Suppressor macrophage (primary cell): ENCODE results near the gene PABPN1L.

Experiments used
- DNase-seq, 4 experiments: peaks; one replicate each; pipeline ENCODE4 v3.0.0-alpha.2; 2020 to 2022

The PABPN1L gene

GRCh38 chr16:88883117-88883895, 16.8 kb upstream of the PABPN1L start:
- no peak for DNase-seq

- peak in 1 of 4 experiments; percentile 8 for DNase-seq
Observed at GRCh38 chr16:88882358-88883030, 16.0 kb upstream of the PABPN1L start.

GRCh38 chr16:88881675-88882357, 15.4 kb upstream of the PABPN1L start:
- DNase-seq, result no peak

- no peak for DNase-seq
Observed at GRCh38 chr16:88881007-88881615, 14.7 kb upstream of the PABPN1L start.

GRCh38 chr16:88880226-88881006, 14.0 kb upstream of the PABPN1L start:
- DNase-seq, result no peak

GRCh38 chr16:88879788-88880055, 13.3 kb upstream of the PABPN1L start:
- no peak for DNase-seq

GRCh38 chr16:88878967-88879787, 12.7 kb upstream of the PABPN1L start:
- no peak for DNase-seq

- no peak for DNase-seq
Observed at GRCh38 chr16:88878356-88878755, 11.9 kb upstream of the PABPN1L start.

GRCh38 chr16:88877564-88878289, 11.3 kb upstream of the PABPN1L start:
- no peak for DNase-seq

- DNase-seq, result no peak
Observed at GRCh38 chr16:88876942-88877526, 10.6 kb upstream of the PABPN1L start.

GRCh38 chr16:88875703-88876234, 9.3 kb upstream of the PABPN1L start:
- DNase-seq, result no peak

- no peak for DNase-seq
Observed at GRCh38 chr16:88874938-88875599, 8.6 kb upstream of the PABPN1L start.

- DNase-seq, result no peak
Observed at GRCh38 chr16:88872650-88873331, 6.3 kb upstream of the PABPN1L start.

GRCh38 chr16:88871730-88872416, 5.4 kb upstream of the PABPN1L start:
- DNase-seq, result no peak

- DNase-seq, result no peak
Observed at GRCh38 chr16:88871349-88871702, 4.9 kb upstream of the PABPN1L start.

GRCh38 chr16:88870608-88871348, 4.3 kb upstream of the PABPN1L start:
- peak; percentile 13 to 40 (median 28) for DNase-seq

- DNase-seq, result no peak
Observed at GRCh38 chr16:88869673-88869980, 3.2 kb upstream of the PABPN1L start.
